Neural progenitor cell (in vitro differentiated cells): ENCODE results near the gene DCTN2.
"Not testable (repeated sequence)": the region's sequence is repeated elsewhere in the genome, so short reads cannot be mapped to it uniquely, and the experiment has no call there.

ENCODE experiments used
- CTCF ChIP-seq: fragments of 200-600 bp; sonication (generic); IDR thresholded peaks from 2 replicates; pipeline ENCODE4 v1.5.1; 2017; ENCODE audit warnings: antibody characterized with exemption, mild to moderate bottlenecking
- EZH2 ChIP-seq: fragments of 200-600 bp; sonication (generic); IDR thresholded peaks from 2 replicates; pipeline ENCODE4 v1.6.1; 2017; ENCODE audit warnings: antibody characterized with exemption, mild to moderate bottlenecking, moderate library complexity
- EZH2phosphoT487 ChIP-seq: fragments of 200-600 bp; sonication (generic); IDR thresholded peaks from 2 replicates; pipeline ENCODE4 v1.6.1; 2017; ENCODE audit warnings: antibody characterized with exemption

GRCh38 chr12:57517718-57518117 is 29.3 kb downstream of the DCTN2 start:
- not testable (repeated sequence) for TF ChIP-seq CTCF, EZH2, EZH2phosphoT487
